A549 (cell line): ENCODE results near the gene MAFG.

ENCODE experiments used
- CHD2 ChIP-seq: fragments of 150-350 bp; IDR thresholded peaks from 2 replicates; pipeline ENCODE4 v1.6.1; 2014; ENCODE audit warnings: low read length; ENCODE audit not compliant: partially characterized antibody
- GATA3 ChIP-seq: IDR thresholded peaks from 2 replicates; pipeline ENCODE4 v1.6.1; 2012; ENCODE audit warnings: borderline replicate concordance
- JUNB ChIP-seq: fragments of >200 bp; sonication (Bioruptor Twin); formaldehyde crosslinking; IDR thresholded peaks from 2 replicates; pipeline ENCODE4 v1.6.1; 2016
- SMC3 ChIP-seq: fragments of >200 bp; sonication (Bioruptor Twin); formaldehyde crosslinking; IDR thresholded peaks from 3 replicates; pipeline ENCODE4 v1.6.1; 2018; ENCODE audit warnings: inconsistent platforms
- TF ChIP-seq, protein P1 (sequence below): fragments of >200 bp; sonication (Bioruptor Twin); formaldehyde crosslinking; IDR thresholded peaks from 3 replicates; pipeline ENCODE4 v1.5.1; 2016
- TF ChIP-seq, protein P2 (sequence below): fragments of 150-350 bp; IDR thresholded peaks from 2 replicates; pipeline ENCODE4 v1.6.1; 2014; ENCODE audit warnings: low read depth, mild to moderate bottlenecking, low read length
- TF ChIP-seq, protein P3 (sequence below): fragments of 450-650 bp; IDR thresholded peaks from 2 replicates; pipeline ENCODE4 v1.6.1; 2014; ENCODE audit warnings: antibody characterized with exemption
- TF ChIP-seq, protein P4 (sequence below): IDR thresholded peaks from 2 replicates; pipeline ENCODE4 v1.6.1; 2012; ENCODE audit warnings: low read depth, borderline replicate concordance
- TF ChIP-seq, protein P5 (sequence below): fragments of 200-600 bp; sonication (generic); IDR thresholded peaks from 2 replicates; pipeline ENCODE4 v1.6.1; 2016; ENCODE audit warnings: antibody characterized with exemption, mild to moderate bottlenecking, moderate library complexity

DNA sequence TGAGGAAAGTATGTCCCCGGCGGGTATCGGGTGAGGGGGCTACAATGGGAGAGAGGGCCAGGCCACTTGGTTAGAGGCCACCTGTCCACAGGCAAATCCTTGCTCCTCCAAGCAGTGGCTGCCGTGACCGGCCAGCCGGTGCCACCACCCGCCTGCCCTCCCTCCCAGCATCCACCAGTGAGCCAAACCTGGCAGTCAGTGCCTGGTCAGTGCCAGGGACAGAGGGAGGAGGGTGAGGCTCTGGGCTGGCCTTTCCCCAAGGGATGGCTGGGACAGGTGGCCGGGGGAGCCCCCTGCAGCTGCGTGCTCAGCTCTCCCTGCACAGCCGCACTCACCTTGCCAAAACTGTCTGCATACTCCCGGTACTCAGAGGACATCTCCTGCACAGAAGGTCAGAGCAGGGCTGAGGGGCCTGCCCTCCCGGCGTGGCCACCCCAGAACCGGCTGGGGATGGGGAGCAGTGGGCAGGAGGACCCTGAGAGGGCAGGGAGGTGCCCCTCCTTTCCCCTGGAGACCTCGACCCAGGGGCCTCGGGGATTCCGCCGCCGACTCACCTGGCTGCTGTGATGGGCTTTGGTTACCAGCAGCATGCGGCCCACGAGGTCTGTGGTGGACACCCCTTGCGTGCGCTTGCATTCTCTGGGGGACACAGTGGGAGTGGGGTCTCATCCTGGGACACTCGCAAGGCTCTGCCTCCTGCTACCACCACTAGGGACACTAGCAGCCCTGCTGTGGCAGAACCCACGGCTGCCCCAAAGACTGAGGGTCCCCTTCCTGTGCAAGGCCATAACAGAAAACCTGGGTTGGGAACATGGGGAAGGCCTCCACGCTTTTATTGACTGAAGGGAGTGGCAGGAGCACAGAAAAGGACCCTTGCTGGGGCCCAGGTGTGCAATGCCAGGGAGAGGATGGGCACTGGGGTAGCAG is 20.1 kb downstream of the MAFG start:
- TF ChIP-seq CHD2 (no peak), GATA3 (no peak), JUNB (no peak), SMC3 (no peak)
- TF ChIP-seq, protein P1, sequence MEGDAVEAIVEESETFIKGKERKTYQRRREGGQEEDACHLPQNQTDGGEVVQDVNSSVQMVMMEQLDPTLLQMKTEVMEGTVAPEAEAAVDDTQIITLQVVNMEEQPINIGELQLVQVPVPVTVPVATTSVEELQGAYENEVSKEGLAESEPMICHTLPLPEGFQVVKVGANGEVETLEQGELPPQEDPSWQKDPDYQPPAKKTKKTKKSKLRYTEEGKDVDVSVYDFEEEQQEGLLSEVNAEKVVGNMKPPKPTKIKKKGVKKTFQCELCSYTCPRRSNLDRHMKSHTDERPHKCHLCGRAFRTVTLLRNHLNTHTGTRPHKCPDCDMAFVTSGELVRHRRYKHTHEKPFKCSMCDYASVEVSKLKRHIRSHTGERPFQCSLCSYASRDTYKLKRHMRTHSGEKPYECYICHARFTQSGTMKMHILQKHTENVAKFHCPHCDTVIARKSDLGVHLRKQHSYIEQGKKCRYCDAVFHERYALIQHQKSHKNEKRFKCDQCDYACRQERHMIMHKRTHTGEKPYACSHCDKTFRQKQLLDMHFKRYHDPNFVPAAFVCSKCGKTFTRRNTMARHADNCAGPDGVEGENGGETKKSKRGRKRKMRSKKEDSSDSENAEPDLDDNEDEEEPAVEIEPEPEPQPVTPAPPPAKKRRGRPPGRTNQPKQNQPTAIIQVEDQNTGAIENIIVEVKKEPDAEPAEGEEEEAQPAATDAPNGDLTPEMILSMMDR, result no peak; the same call in 2 of the 3 replicates
- TF ChIP-seq, protein P2, sequence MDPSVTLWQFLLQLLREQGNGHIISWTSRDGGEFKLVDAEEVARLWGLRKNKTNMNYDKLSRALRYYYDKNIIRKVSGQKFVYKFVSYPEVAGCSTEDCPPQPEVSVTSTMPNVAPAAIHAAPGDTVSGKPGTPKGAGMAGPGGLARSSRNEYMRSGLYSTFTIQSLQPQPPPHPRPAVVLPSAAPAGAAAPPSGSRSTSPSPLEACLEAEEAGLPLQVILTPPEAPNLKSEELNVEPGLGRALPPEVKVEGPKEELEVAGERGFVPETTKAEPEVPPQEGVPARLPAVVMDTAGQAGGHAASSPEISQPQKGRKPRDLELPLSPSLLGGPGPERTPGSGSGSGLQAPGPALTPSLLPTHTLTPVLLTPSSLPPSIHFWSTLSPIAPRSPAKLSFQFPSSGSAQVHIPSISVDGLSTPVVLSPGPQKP, result no peak
- TF ChIP-seq, protein P3, sequence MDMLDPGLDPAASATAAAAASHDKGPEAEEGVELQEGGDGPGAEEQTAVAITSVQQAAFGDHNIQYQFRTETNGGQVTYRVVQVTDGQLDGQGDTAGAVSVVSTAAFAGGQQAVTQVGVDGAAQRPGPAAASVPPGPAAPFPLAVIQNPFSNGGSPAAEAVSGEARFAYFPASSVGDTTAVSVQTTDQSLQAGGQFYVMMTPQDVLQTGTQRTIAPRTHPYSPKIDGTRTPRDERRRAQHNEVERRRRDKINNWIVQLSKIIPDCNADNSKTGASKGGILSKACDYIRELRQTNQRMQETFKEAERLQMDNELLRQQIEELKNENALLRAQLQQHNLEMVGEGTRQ, result no peak
- TF ChIP-seq, protein P4, sequence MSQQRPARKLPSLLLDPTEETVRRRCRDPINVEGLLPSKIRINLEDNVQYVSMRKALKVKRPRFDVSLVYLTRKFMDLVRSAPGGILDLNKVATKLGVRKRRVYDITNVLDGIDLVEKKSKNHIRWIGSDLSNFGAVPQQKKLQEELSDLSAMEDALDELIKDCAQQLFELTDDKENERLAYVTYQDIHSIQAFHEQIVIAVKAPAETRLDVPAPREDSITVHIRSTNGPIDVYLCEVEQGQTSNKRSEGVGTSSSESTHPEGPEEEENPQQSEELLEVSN, result no peak
- TF ChIP-seq, protein P5, sequence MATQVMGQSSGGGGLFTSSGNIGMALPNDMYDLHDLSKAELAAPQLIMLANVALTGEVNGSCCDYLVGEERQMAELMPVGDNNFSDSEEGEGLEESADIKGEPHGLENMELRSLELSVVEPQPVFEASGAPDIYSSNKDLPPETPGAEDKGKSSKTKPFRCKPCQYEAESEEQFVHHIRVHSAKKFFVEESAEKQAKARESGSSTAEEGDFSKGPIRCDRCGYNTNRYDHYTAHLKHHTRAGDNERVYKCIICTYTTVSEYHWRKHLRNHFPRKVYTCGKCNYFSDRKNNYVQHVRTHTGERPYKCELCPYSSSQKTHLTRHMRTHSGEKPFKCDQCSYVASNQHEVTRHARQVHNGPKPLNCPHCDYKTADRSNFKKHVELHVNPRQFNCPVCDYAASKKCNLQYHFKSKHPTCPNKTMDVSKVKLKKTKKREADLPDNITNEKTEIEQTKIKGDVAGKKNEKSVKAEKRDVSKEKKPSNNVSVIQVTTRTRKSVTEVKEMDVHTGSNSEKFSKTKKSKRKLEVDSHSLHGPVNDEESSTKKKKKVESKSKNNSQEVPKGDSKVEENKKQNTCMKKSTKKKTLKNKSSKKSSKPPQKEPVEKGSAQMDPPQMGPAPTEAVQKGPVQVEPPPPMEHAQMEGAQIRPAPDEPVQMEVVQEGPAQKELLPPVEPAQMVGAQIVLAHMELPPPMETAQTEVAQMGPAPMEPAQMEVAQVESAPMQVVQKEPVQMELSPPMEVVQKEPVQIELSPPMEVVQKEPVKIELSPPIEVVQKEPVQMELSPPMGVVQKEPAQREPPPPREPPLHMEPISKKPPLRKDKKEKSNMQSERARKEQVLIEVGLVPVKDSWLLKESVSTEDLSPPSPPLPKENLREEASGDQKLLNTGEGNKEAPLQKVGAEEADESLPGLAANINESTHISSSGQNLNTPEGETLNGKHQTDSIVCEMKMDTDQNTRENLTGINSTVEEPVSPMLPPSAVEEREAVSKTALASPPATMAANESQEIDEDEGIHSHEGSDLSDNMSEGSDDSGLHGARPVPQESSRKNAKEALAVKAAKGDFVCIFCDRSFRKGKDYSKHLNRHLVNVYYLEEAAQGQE, result no peak
